Dermis blood vessel endothelial cell (primary cell): ENCODE data around the gene VASN. TPM values are rescaled to one million over a fixed set of nuclear protein-coding genes. Genes with fewer than 3 reads are reported as not detected.

Experiments used
- DNase-seq: peaks from one replicate; pipeline ENCODE4 v3.0.0; 2010
- total RNA-seq: library from RNA; depleted of rRNA; stranded (reverse); fragments of >200 nt; gene quantifications from 2 replicates; pipeline ENCODE4 v1.2.3, GENCODE V29; 2014

VASN gene
- total RNA-seq, 1 donor from 2014 or later = 1.9 TPM

DNA sequence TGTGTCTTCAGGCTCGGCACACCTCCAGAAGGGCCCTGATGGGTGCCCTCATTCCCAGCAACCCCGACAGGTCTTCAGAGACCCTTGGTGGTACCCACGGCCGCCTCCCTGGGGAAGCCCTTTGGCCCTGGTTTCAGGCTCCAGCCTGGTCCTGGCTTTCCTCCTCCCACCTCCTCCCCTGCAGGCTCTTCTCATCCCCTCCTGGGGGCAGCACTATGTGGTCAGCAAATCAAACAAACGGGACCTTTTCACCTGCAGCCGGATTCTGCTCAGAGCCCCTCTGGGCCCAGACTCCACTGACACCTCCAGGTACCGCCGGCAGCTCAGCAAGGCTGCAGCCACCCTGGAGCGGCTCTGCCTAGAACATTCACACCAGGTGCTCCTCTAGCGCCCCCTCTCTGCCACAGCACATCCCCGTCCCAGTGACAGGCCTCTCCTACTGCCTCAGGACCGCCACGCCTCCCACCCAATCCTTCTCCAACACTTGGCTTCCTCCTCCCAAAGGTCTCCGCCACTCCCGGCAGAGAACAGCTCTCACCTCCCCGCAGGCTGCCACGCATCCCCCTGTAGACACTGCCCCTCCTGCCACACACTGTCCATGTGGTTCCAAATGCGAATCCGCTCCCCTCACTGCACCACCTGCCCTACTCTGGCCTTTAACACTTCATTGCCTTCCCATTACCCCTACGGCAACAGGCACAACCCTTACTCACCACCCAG is 32.8 kb downstream of the VASN start:
- DNase-seq = peak; percentile 66

DNA sequence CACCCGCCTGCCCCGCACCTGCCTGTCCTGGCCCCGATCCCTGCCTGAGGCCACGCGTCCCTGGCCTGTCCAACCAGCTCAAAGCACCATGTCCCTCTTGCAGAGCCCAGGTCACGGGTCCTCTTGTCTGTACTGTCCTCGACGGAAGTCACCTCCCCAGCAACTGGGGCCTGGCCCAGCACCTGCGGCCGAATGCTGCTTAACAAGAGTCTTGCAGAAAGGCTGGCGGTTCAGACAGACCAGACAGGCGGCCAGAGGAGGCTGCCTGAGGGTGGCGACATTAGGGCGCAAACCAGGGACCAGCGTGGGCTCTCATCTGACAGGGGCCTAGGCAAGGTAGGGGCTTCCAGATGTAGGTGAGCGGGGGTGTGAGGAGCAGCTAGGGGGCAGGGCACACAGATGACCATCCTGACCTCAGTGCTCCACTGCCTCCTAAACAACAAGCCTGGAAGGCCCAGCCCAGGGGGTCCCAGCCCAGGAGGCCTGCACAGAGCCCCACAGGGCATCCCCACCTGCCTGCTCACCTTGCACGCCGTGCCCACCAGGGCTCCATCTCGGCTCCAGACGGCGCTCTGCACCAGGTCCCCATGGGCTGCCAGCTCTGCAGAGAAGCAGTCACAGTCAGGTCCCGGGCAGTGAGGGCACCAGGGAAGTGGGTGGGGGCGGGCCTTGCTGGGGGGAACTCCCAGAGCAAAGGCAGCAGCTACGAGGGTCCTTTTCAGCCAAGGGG is 33.5 kb downstream of the VASN start:
- DNase-seq = no peak

GRCh38 chr16:4407543-4408322 is 36.1 kb downstream of the VASN start:
- no peak for DNase-seq

DNA sequence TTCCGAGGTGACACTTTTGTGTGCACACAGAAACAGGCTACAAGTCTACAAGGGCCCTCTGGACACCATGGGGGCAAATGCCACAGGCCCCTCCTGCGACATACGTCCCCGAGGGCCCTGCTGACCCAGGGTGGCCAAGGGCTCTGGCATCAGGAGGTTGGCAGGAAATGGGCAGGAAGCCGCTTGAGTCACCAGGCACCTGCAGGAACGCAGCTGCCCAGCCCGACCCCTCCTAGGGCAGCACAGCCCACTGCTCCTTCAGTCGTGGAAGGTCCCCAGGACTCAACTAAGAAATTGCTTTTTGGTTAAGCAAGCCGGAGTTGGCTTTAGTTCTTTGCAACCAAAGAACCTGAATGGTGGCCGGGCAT is 36.7 kb downstream of the VASN start:
- peak; percentile 66 for DNase-seq

GRCh38 chr16:4409081-4409932 is 37.7 kb downstream of the VASN start:
- DNase-seq = no peak

DNA sequence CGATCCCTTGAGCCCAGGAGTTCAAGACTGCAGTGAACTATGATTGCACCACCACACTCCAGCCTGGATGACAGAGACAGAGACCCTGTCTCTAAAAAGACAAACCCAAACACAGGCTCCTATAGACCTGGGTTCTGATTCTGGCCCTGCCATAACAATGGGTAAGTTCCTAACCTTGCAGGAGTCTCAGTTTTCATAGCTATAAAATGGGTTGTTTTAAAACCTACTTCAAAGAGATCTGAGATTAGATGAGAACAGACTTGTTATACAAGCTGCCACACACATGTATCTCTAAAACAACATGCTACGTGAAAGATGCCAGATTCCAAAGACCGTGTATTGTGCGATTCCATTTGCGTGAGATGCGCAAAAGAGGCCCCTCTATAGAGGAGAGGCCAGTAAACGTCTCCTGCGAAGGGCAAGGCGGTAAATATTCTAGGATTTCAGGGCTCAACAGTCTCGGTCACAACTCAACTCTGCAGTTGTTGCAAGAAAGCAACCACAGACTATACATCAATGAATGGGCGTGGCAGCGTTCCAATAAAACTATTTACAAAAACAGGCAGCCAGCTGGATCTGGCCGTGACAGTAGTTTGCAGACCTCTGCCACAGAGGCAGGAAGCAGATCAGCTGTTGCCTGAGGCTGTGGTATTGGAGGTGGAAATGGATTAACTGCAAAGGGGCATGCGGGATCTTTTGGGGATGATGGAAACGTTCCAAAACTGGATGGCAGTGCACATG is 38.9 kb downstream of the VASN start:
- DNase-seq = peak; percentile 81

DNA sequence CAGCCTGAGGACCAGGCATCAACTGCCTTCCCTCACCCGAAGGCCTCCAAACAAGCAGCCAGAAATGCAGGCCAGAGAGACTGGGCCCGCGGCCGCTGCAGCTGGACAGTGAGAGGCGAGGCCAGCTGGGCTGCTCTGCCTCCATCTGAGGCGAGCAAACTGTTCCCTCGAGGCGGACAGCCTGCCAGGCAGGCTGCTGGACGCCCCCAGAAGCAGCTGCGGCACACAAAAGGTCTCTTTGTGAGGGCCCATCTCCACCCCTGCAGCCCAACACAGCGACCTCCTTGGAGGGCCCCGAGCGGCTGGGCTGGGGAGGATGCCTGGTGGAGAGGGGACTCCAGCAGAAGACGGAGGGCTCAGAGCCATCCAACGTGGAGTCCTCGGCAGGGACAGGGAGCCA is 40.0 kb downstream of the VASN start:
- no peak for DNase-seq

DNA sequence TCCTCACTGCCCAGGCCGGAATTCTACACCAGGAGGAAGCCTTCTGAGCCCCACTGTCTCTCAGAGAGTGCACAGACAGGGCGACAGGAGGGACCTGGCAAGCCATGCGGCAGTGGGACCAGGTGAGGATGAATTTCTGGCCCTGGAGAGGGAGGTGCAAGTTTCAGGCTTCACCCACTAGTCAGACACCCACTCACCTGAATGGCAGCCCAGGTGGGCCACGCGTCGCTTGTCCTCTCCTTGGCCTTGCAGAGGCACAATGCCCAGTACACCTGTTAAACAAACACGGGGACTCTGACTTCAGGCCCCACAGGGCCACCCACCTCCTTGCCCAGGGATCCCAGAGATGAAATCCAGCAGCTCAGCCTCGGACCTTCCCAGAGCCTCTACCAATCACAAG is 40.5 kb downstream of the VASN start:
- DNase-seq = no peak

- no peak for DNase-seq
Observed at GRCh38 chr16:4412854-4413253, 41.2 kb downstream of the VASN start.

GRCh38 chr16:4414187-4414917 is 42.7 kb downstream of the VASN start:
- DNase-seq = no peak

DNA sequence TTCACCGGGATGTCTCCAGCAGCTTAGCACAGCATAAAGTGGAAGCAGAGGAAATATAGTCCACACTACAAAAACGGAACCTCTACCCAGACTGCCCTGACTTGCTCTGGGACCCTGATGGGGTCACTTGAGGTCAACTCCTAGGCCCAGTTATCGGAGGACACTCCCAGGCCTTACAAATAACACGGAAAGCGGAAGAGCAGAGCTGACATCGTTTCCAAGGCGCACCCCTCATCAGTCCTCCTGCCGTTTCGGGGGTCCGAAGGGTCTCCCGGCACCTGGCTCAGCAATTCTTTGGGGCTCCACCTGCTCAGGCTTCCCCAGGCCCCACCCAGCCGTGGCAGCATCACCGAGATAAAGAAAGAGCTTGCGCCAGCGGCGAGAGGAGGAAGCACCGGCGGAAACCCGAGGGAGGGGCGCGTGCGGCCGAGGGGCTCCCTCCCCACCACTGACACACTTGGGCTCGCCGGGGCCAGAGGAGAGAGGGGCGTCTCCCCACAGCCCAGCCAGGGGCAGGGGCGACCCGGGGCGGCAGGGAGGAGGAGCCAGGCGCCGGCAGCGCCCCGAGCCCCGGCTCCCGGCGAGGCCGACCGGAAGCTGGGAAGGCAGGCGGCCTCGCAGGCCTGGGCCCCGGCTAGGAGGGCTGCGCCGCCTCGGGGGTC is 44.0 kb downstream of the VASN start:
- DNase-seq = peak; percentile 43

DNA sequence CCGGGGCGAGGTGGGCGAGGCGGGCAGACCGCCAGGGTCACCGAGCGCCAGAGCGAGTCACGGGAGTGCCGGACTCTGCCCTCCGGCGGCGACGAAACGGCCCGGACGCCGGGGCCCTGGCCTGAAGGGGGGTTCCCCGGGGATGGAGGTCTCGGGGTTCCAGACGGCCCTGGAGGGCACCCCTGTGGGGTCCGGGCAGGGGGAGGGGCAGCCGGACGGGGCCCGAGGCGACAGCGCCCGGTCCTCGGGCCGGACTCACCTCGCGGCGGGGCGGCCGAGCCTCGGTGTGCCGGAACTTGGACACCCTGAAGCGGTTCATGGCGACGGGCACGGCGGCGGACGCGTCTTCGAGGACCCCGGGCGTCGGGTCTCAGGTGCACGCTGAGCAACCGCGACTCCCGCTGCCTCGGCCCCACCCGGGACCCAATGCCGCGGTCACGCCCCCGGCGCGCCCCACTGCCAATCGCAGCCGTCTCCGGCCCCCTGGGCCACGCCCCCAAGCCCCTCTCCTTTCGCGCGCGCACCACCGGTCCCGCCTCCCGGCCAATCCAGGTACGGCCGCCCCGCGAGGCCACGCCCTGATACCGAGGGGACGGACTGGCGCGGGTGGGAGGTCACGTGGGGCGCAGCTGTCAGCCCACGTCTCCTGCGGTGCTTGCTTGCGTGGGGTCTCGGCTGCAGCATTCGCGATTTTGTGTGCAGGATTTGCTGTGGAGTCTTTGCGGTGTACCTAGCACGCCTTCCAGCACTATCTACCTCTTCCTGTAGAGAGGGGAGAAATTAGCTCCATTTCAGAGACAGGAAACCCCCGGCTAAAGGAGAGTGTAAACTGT is 44.8 kb downstream of the VASN start, which contains the start of gene CORO7:
CORO7 (minus strand) TSS at position 397 of the 833 bp plus-strand sequence; CDS start at position 319, 78 bp downstream.
- DNase-seq = peak; percentile 93

DNA sequence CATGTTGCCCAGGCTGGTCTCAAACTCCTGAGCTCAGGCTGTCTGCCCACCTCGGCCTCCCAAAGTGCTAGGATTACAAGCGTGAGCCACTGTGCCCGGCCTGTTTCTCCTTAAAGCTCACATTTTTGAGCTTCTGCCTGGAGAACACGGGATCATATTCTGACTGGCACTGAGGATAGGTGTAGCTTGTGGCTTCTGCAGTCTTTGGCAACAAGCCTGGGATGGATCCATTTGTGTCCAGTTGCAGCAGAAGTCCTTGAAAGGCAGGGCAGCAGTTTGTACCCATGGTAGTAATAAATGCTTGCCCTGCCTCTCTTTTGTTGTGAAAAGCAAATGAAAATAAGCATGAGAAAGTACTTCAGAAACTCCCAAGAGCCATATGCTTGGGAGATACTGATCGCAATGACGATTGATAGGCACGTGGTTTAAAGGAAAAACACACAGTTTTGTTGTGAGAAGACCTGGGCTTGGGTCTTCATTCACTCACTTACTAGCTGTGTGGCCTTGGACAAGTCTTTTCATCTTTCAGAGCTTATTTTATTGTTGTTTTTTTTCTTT is 47.8 kb downstream of the VASN start:
- DNase-seq = no peak

- no peak for DNase-seq
Observed at GRCh38 chr16:4420505-4421105, 49.0 kb downstream of the VASN start.

- DNase-seq = peak; percentile 96
Observed at GRCh38 chr16:4425378-4426020, 53.9 kb downstream of the VASN start, which contains the start of gene DNAJA3. Gene DNAJA3, plus strand, starts transcription at chr16:4425868. Its CDS starts 14 bp downstream, at chr16:4425882.

GRCh38 chr16:4426021-4426684 is 54.5 kb downstream of the VASN start:
- DNase-seq = peak; percentile 28

- DNase-seq = no peak
Observed at GRCh38 chr16:4426722-4427372, 55.2 kb downstream of the VASN start.
